Spleen (tissue), 7 donors: ENCODE results near the gene RPL7A.

ENCODE experiments used
- CTCF ChIP-seq, 11 experiments: fragments of 200-600 bp in 7 of 11; fragments of 450-650 bp in 4 of 11; sonication (generic) in 4 of 11; IDR thresholded peaks in 8 of 11; conservative IDR thresholded peaks in 3 of 11; 1 replicate in 7 of 11; 2 replicates in 4 of 11; pipeline versions ENCODE4 v1.4.0 to v1.8.0; 2016 to 2021; ENCODE audit warnings: antibody characterized with exemption in 11 of 11, inconsistent platforms in 4 of 11, mild to moderate bottlenecking in 1 of 11
- POLR2A ChIP-seq, 3 donors: fragments of 450-650 bp; IDR thresholded peaks; one replicate each; pipeline ENCODE4 v1.5.1; 2017; ENCODE audit warnings: antibody characterized with exemption in 3 of 3, mild to moderate bottlenecking in 1 of 3
- POLR2AphosphoS5 ChIP-seq, 3 donors: sonication (generic); formaldehyde crosslinking; IDR thresholded peaks; one replicate each; pipeline ENCODE4 v1.5.1; 2017; ENCODE audit warnings: antibody characterized with exemption in 3 of 3
- donor health status: DM: no; HTN: no; CAD: no; lungs with moderate emphysema.
- donor health status: DM: no; HTN: no; CAD: no.
- donor health status: DM: no; HTN: no; CAD: no.

- TF ChIP-seq CTCF (IDR thresholded peaks at IDR 0.05 in 8 of 11, conservative IDR thresholded peaks at IDR 0.05 in 3 of 11): no peak
- no peak for TF ChIP-seq POLR2A (IDR thresholded peaks at IDR 0.05)
- peak in 1 of 3 donors; percentile 52 for TF ChIP-seq POLR2AphosphoS5 (IDR thresholded peaks at IDR 0.05)
Measured at GRCh38 chr9:133396952-133397351, 48.9 kb downstream of the RPL7A start.
